HG03064 (cell line): Measurements from ENCODE around the gene EIPR1.

Experiments used
- ATAC-seq: cut with Tn5 transposase; IDR thresholded peaks from one replicate; pipeline ENCODE4 v1.9.1; 2021; ENCODE audit warnings: low read depth; ENCODE audit not compliant: unreplicated experiment

EIPR1 gene

GRCh38 chr2:3168230-3168891 lies 209.3 kb downstream of the EIPR1 start:
- ATAC-seq: no peak

- no peak for ATAC-seq
Observed at GRCh38 chr2:3163401-3163800, 214.2 kb downstream of the EIPR1 start.

- ATAC-seq: no peak
Observed at GRCh38 chr2:3162442-3163077, 215.1 kb downstream of the EIPR1 start.

- ATAC-seq: no peak
Observed at GRCh38 chr2:3160751-3161330, 216.8 kb downstream of the EIPR1 start.

GRCh38 chr2:3159782-3160545 lies 217.7 kb downstream of the EIPR1 start:
- no peak for ATAC-seq

GRCh38 chr2:3154700-3155099 lies 222.9 kb downstream of the EIPR1 start:
- ATAC-seq: no peak

- ATAC-seq: no peak
Observed at GRCh38 chr2:3154146-3154545, 223.5 kb downstream of the EIPR1 start.

- no peak for ATAC-seq
Observed at GRCh38 chr2:3151153-3151918, 226.3 kb downstream of the EIPR1 start.

- no peak for ATAC-seq
Observed at GRCh38 chr2:3149441-3150217, 228.0 kb downstream of the EIPR1 start.

- no peak for ATAC-seq
Observed at GRCh38 chr2:3148716-3149115, 228.9 kb downstream of the EIPR1 start.

- ATAC-seq: no peak
Observed at GRCh38 chr2:3147651-3148530, 229.7 kb downstream of the EIPR1 start.

- ATAC-seq: no peak
Observed at GRCh38 chr2:3146772-3147650, 230.6 kb downstream of the EIPR1 start.

- ATAC-seq: no peak
Observed at GRCh38 chr2:3146175-3146574, 231.4 kb downstream of the EIPR1 start.

- ATAC-seq: no peak
Observed at GRCh38 chr2:3145471-3146021, 232.1 kb downstream of the EIPR1 start.

- no peak for ATAC-seq
Observed at GRCh38 chr2:3144856-3145255, 232.8 kb downstream of the EIPR1 start.

GRCh38 chr2:3143602-3144001 lies 234.0 kb downstream of the EIPR1 start:
- no peak for ATAC-seq

- ATAC-seq: no peak
Observed at GRCh38 chr2:3142961-3143571, 234.6 kb downstream of the EIPR1 start.
